Raji (cell line): ENCODE measurements around the gene ADORA2A.
A peak's percentile ranks its signal among the peaks of the same experiment; 100 is the strongest.

Experiments
- POLR2A ChIP-seq: IDR thresholded peaks from 2 replicates; pipeline ENCODE4 v1.6.1; 2011; ENCODE audit warnings: low read depth, low read length, control low read depth; ENCODE audit not compliant: insufficient read depth

The ADORA2A gene

GRCh38 chr22:24420072-24420976, 7.1 kb upstream of the ADORA2A start:
- TF ChIP-seq POLR2A, result no peak

- TF ChIP-seq POLR2A, result no peak
Observed at GRCh38 chr22:24420977-24421343, 6.4 kb upstream of the ADORA2A start.

DNA sequence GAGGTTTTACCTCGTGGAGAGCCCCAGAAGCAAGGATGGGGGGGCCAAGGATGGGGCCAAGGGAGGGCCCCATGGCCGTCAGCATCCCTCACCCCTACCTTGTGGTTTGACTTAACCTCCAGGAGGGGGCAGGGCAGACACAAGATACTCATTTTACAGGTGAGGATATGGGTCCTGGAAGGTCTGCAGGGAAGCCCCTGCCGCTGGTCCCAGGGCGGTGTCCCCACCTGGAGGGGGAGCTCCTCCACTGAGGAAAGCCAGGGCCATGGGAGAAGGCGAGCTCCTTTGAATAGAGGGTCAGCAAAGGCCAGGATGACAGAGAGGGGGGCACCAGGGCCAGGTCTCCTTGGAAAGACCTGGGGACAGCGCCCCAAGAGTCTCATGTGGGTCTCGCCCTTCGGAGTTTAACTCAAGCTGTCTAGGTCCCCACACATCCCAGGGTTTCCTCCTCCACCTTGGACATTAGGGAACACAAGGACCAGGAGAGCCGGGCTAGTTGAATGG, 5.9 kb upstream of the ADORA2A start:
- TF ChIP-seq POLR2A, result no peak

DNA sequence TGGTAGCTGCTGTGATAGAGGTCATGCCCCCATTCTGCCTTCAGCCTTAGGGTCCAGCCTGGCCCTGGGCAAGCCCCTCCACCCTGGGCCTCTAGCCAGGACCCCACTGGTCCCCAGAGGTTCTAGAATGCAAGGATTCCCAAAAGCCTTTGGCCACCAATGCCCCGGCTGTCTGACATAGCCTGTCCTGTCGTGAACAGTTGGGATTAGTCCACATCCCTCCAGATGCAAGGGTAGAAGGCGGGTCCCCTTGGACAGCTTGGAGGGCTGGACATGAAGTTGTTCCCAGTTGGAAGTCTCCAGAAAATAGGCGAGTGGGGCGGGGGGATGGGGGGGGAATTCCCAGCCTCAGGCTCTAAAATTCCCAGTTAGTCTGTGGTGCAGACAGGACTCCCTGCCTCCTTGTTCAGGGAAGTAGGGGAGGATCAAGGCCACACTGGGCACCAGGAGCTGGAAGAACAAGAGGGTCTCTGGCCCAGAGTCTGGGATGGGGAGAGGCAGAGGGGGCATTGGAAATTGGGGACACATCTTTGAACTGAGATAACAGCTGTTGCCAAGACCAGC, 5.2 kb upstream of the ADORA2A start:
- no peak for TF ChIP-seq POLR2A

- 0 out of 2 replicates have a peak, but pooled peaks have one; percentile 17 for TF ChIP-seq POLR2A
Observed at GRCh38 chr22:24423519-24424000, 3.8 kb upstream of the ADORA2A start.

GRCh38 chr22:24424001-24424900, 3.1 kb upstream of the ADORA2A start:
- TF ChIP-seq POLR2A, result no peak

DNA sequence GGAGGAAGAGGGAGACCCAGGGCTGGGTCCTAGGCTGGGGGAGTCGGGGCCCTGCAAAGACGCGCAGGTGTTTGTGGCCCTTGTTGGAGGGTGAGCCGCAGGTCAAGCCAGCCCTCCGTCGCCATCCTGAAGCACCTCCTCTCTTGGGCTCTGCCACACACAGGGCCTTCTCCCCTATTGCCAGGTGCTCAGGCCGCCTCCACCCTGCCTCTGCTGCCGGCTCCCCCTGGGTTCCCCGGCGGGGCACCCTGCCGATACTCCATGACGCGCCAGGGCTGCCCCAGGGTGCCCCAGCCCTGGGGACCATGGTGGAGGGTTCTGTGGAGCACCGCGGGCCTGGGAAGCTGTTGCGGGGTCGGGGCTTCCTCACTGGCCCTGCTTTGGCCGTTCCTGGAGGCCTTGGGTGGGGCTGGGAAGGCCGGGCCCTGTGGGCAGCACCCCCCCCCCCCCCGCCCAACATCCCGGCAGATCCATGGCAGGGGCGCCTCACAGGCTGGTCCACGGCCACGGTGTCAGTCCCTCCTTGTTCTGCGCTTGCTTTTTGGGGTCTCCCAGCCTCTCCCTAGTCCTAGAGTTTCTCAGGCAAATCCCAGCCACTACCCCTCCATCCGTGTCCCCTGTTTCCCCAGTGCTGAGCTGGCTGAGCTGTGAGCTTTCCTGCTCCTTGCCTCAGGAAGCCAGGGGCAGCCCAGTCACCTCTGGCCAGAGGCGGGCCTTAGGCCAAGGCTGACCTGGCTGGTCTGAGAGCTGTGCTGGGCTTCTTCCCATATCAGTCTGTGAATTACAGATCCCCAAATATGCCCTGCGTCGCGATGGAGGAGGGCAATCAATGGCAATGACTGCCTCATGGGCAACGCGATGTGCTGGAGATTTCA, 2.3 kb upstream of the ADORA2A start:
- no peak for TF ChIP-seq POLR2A

- TF ChIP-seq POLR2A, result no peak
Observed at GRCh38 chr22:24426436-24426835, 963 bp upstream of the ADORA2A start.

GRCh38 chr22:24426851-24427499, 424 bp upstream of the ADORA2A start:
- no peak for TF ChIP-seq POLR2A

DNA sequence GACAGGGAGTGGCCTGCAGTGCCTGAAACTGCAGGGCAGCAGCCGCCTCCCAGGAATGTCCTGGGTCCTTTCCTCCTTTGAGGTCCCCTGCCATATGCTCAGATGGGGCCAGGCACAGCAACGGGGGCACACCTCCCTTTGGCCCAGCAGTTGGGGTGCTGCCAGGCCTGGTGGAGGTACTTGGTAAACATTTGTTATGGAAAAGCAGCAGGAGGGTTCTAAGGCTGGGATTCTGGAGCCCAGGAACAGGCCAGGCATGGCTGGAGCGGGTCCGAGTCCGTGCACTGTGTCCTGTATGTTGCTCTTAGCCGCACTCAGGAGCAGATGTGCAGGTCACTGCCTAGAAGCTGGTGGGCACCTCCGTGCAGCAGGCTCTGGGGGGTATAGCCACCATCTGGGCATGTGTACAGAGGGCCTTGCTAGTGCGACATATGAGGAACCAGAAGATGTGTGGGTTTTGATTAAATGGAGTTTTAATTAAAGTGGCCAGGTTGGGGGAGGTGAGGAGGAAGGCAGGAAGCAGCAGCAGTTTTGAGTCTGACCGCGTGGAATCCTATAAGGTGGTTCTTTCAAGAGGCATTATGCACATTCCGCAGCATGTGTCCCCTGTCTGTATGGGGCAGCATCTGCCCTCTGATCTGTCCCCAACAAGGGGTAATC, 1.5 kb downstream of the ADORA2A start:
- TF ChIP-seq POLR2A, result no peak

- TF ChIP-seq POLR2A, result no peak
Observed at GRCh38 chr22:24429411-24430365, 2.3 kb downstream of the ADORA2A start.
